Measurements from ENCODE around the gene USP8. TPM values are rescaled to one million over a fixed set of nuclear protein-coding genes. Genes with fewer than 3 reads are reported as not detected.

USP8 gene
- total RNA-seq, 2 donors from 2014 or later, result 37.1 to 89.8 TPM

GRCh38 chr15:50426428-50426827, 2.2 kb downstream of the USP8 start:
- no peak overlapping the region for H3K4me3 ChIP-seq
- no peak overlapping the region for H3K27ac ChIP-seq
- H3K36me3 ChIP-seq, result no peaks in the 10 kb centered on the region
- no peaks in the 10 kb centered on the region for H3K27me3 ChIP-seq (replicated peaks; ENCODE audit: insufficient read depth)
- DNase-seq (ENCODE audit: low spot score), result no peak
- H3K9me3 ChIP-seq, result no peaks in the 10 kb centered on the region
- ATAC-seq (ENCODE audit: insufficient number of reproducible peaks, low FRiP score, low read depth), result no peak
- H3K4me1 ChIP-seq (ENCODE audit: control insufficient read depth in 1 of 2, low read depth in 2 of 2), result peaks cover 12 to 18% of the 10 kb centered on the region in 2 donors
- TF ChIP-seq CTCF (IDR thresholded peaks at IDR 0.05), result no peak

- ATAC-seq (ENCODE audit: insufficient number of reproducible peaks, low FRiP score, low read depth), result no peak
Measured at GRCh38 chr15:50431204-50431603, 7.0 kb downstream of the USP8 start.

GRCh38 chr15:50432230-50432629, 8.0 kb downstream of the USP8 start:
- Histone ChIP-seq H3K4me1 (ENCODE audit: control insufficient read depth in 1 of 2, low read depth in 2 of 2) (no peaks in the 10 kb centered on the region), H3K27ac (no peak overlapping the region), H3K4me3 (no peak overlapping the region), H3K9me3 (no peaks in the 10 kb centered on the region), H3K36me3 (no peaks in the 10 kb centered on the region), H3K27me3 (replicated peaks; ENCODE audit: insufficient read depth) (no peaks in the 10 kb centered on the region)
- TF ChIP-seq CTCF (IDR thresholded peaks at IDR 0.05), result no peak
- no peak for ATAC-seq (ENCODE audit: insufficient number of reproducible peaks, low FRiP score, low read depth)
- DNase-seq (ENCODE audit: low spot score), result no peak

More at GRCh38 chr15:50431204-50431603, 7.0 kb downstream of the USP8 start:
- H3K27me3 ChIP-seq (replicated peaks; ENCODE audit: insufficient read depth), result no peaks in the 10 kb centered on the region
- TF ChIP-seq CTCF (IDR thresholded peaks at IDR 0.05), result no peak
- no peak for DNase-seq (ENCODE audit: low spot score)
- H3K9me3 ChIP-seq, result no peaks in the 10 kb centered on the region
- H3K4me3 ChIP-seq, result no peak overlapping the region
- no peaks in the 10 kb centered on the region for H3K36me3 ChIP-seq
- no peak overlapping the region for H3K27ac ChIP-seq
- H3K4me1 ChIP-seq (ENCODE audit: control insufficient read depth in 1 of 2, low read depth in 2 of 2), result peaks cover 0 to 3% of the 10 kb centered on the region in 2 donors

- ATAC-seq (ENCODE audit: insufficient number of reproducible peaks, low FRiP score, low read depth) (no peak), DNase-seq (ENCODE audit: low spot score) (no peak)
- Histone ChIP-seq H3K27me3 (replicated peaks; ENCODE audit: insufficient read depth) (no peaks in the 10 kb centered on the region), H3K4me1 (ENCODE audit: control insufficient read depth in 1 of 2, low read depth in 2 of 2) (no peaks in the 10 kb centered on the region), H3K4me3 (no peak overlapping the region), H3K9me3 (no peaks in the 10 kb centered on the region), H3K27ac (no peak overlapping the region), H3K36me3 (peaks cover 9% of the 10 kb centered on the region)
- TF ChIP-seq CTCF (IDR thresholded peaks at IDR 0.05), result no peak
Measured at GRCh38 chr15:50435772-50436171, 11.6 kb downstream of the USP8 start.

- Histone ChIP-seq H3K4me1 (ENCODE audit: control insufficient read depth in 1 of 2, low read depth in 2 of 2) (no peaks in the 10 kb centered on the region), H3K4me3 (no peak overlapping the region), H3K36me3 (peaks cover 9% of the 10 kb centered on the region), H3K9me3 (no peaks in the 10 kb centered on the region), H3K27me3 (replicated peaks; ENCODE audit: insufficient read depth) (no peaks in the 10 kb centered on the region), H3K27ac (no peak overlapping the region)
- ATAC-seq (ENCODE audit: insufficient number of reproducible peaks, low FRiP score, low read depth), result no peak
- DNase-seq (ENCODE audit: low spot score), result no peak
- TF ChIP-seq CTCF (IDR thresholded peaks at IDR 0.05), result no peak
Measured at GRCh38 chr15:50438251-50438650, 14.0 kb downstream of the USP8 start.

All from thoracic aorta (tissue), 2 donors.